Glutamatergic neuron (in vitro differentiated cells): ENCODE measurements around the gene ADAMTS16. TPM values are rescaled to one million over a fixed set of nuclear protein-coding genes. Genes with fewer than 3 reads are reported as not detected.

ENCODE experiments used
- DNase-seq: peaks from one replicate; pipeline ENCODE4 v3.0.0; 2022
- H3K27ac Mint-ChIP-seq: one replicate; pipeline ENCODE4 v1.8.0; 2020; ENCODE audit warnings: mild to moderate bottlenecking, mixed read lengths, inconsistent platforms; ENCODE audit not compliant: unreplicated experiment
- H3K27me3 Mint-ChIP-seq: one replicate; pipeline ENCODE4 v1.8.0; 2020; ENCODE audit warnings: mild to moderate bottlenecking, moderate library complexity, mixed read lengths, inconsistent platforms; ENCODE audit not compliant: unreplicated experiment
- H3K36me3 Mint-ChIP-seq: one replicate; pipeline ENCODE4 v1.8.0; 2020; ENCODE audit warnings: mild to moderate bottlenecking, mixed read lengths, inconsistent platforms; ENCODE audit not compliant: unreplicated experiment
- H3K4me1 Mint-ChIP-seq: one replicate; pipeline ENCODE4 v1.8.0; 2020; ENCODE audit warnings: mild to moderate bottlenecking, low read depth, mixed read lengths, inconsistent platforms; ENCODE audit not compliant: unreplicated experiment
- H3K4me3 Mint-ChIP-seq: one replicate; pipeline ENCODE4 v1.8.0; 2020; ENCODE audit warnings: mild to moderate bottlenecking, mixed read lengths, inconsistent platforms; ENCODE audit not compliant: unreplicated experiment
- H3K9me3 Mint-ChIP-seq: one replicate; pipeline ENCODE4 v1.8.0; 2020; ENCODE audit warnings: mild to moderate bottlenecking, moderate library complexity, mixed read lengths, inconsistent platforms; ENCODE audit not compliant: unreplicated experiment
- CTCF ChIP-seq: fragments of 200-600 bp; sonication (generic); IDR thresholded peaks from one replicate; pipeline ENCODE4 v1.5.0; 2021; ENCODE audit not compliant: partially characterized antibody, unreplicated experiment
- total RNA-seq: library from RNA; stranded (reverse); fragmentation: NEBNext Ultra II Directional; extraction: Animal tissue kit (Norgen Biotek cat#: 25700); gene quantifications from one replicate; pipeline ENCODE4 v1.2.1, GENCODE V29; 2021; ENCODE audit not compliant: unreplicated experiment

Gene ADAMTS16
- total RNA-seq, 1 donor from 2014 or later, result 4.8 TPM

- no peak for TF ChIP-seq CTCF
- no peak overlapping the region for H3K27ac Mint-ChIP-seq
- no peaks in the 10 kb centered on the region for H3K36me3 Mint-ChIP-seq
- H3K9me3 Mint-ChIP-seq, result peaks cover 6% of the 10 kb centered on the region
- H3K4me1 Mint-ChIP-seq, result peaks cover 14% of the 10 kb centered on the region
- H3K27me3 Mint-ChIP-seq, result no peaks in the 10 kb centered on the region
- no peak overlapping the region for H3K4me3 Mint-ChIP-seq
- no peak for DNase-seq
Measured at GRCh38 chr5:5347442-5347841, 207.3 kb downstream of the ADAMTS16 start.

- no peak for DNase-seq
Measured at GRCh38 chr5:5348135-5348534, 208.0 kb downstream of the ADAMTS16 start.

GRCh38 chr5:5348576-5348975, 208.4 kb downstream of the ADAMTS16 start:
- H3K27me3 Mint-ChIP-seq, result no peaks in the 10 kb centered on the region
- H3K4me1 Mint-ChIP-seq, result peaks cover 13% of the 10 kb centered on the region
- no peak overlapping the region for H3K4me3 Mint-ChIP-seq
- peaks cover 7% of the 10 kb centered on the region for H3K9me3 Mint-ChIP-seq
- TF ChIP-seq CTCF, result no peak
- DNase-seq, result no peak
- H3K36me3 Mint-ChIP-seq, result no peaks in the 10 kb centered on the region
- H3K27ac Mint-ChIP-seq, result no peak overlapping the region

More at GRCh38 chr5:5348135-5348534, 208.0 kb downstream of the ADAMTS16 start:
- TF ChIP-seq CTCF, result no peak
- peaks cover 14% of the 10 kb centered on the region for H3K4me1 Mint-ChIP-seq
- H3K36me3 Mint-ChIP-seq, result no peaks in the 10 kb centered on the region
- no peak overlapping the region for H3K27ac Mint-ChIP-seq
- H3K9me3 Mint-ChIP-seq, result peaks cover 7% of the 10 kb centered on the region
- H3K4me3 Mint-ChIP-seq, result no peak overlapping the region
- H3K27me3 Mint-ChIP-seq, result no peaks in the 10 kb centered on the region

- H3K9me3 Mint-ChIP-seq, result peaks cover 6% of the 10 kb centered on the region
Measured at GRCh38 chr5:5350101-5350500, 210.0 kb downstream of the ADAMTS16 start.

More at GRCh38 chr5:5350101-5350500, 210.0 kb downstream of the ADAMTS16 start:
- no peak for DNase-seq
- Mint-ChIP-seq H3K36me3 (no peaks in the 10 kb centered on the region), H3K4me3 (no peak overlapping the region), H3K27ac (no peak overlapping the region), H3K27me3 (no peaks in the 10 kb centered on the region), H3K4me1 (no peaks in the 10 kb centered on the region)
- TF ChIP-seq CTCF, result no peak
